NCI-H526 (cell line): ENCODE measurements around the gene GALM.
"Not testable (repeated sequence)": the region's sequence is repeated elsewhere in the genome, so short reads cannot be mapped to it uniquely, and the experiment has no call there.

Source experiments
- DNase-seq, 2 experiments: peaks; one replicate each; lab custom pipeline; 2025; lab: John Stamatoyannopoulos, UW

Gene GALM

DNA sequence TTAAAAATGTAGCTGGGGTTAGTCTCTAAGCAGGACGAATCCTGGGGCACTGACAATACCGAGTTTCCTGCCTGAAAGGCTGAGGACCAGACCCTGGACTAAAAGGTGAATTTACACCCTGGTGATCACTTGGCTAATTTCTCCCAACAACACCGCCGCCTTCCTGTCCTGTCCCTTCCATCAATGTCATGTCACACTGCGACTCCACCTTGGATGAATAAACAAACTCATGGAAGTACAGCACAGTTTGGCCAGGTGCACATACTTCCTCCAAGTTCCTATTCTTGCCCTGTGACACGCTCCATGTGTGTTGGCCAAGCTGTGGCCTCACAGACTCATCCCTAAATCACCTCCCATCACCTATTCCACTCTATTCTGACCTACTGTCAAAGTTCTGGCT is 15.9 kb upstream of the GALM start:
- no peak for DNase-seq

DNA sequence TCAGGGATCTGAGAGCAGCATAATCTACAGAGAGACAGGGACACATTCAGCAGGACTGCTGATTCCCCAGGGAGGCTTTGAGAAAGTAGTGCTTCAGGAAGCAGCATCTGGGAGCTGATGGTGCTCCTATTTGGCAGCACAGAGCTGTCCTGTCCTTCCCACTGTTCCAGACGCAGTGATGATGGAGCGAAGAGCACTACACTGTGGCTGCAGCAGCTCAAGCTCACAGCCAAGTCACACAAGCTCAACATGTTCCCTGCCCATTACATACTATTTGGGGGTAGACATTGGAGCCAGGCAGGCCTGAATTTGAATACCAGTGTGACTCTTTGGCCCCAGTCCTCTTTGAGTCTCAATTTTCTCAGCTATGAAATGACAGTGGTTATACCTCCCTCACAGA is 15.2 kb upstream of the GALM start:
- DNase-seq: peak in 1 of 2 experiments; percentile 10

DNA sequence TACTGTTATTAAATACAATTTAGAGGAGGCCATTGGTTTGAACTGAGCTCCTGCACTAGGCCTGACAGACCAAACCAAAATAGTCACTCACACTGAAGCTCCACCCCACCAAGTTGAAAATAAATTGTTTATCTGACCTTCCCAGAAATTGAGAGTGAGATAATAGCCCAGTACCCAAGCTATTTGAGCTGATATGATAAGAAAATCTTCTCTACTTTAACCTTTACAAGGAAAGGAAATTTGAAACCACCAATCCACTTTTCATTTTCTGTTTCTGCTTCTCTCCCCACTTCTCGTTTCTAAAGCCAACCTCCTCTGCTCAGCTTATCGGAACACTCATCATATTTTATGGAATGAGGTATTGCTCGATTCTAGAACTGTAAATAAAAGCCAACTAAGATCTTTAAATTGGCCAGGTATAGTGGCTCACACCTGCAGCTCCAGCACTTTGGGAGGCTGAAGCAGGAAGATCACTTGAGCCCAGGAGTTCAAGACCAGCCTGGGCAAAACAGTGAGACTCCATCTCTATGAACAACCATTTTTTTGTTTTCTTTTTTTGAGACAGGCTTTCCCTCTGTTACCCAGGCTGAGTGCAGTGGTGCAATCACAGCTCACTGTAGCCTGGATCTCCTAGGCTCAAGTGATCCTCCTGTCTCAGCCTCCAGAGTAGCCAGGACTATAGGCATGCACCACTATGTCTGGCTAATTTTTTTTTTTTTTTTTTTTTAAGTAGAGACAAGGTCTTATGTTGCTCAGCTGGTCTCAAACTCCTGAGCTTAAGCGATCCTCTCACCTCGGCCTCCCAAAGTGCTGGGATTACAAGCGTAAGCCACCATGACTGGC is 13.3 kb upstream of the GALM start:
- no peak for DNase-seq

DNA sequence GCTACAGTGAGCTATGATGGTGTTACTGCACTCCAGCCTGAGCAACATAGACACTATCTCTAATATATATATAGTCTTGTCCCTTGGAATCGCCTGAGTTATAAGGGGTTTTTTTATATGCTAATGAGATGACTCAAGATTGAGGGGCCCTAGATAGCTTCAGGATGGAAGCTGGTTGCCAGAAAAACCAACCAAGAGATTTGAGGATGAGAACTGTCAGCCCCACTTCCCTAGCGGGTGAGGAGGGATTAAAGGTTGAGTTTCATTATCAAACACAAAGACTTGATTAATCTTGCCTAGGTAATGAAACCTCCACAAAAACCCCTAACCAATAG is 12.6 kb upstream of the GALM start:
- DNase-seq: no peak

- DNase-seq: no peak
These were observed 12.0 kb upstream of the GALM start for GRCh38 chr2:38653715-38654527.

- no peak for DNase-seq
These were observed 11.2 kb upstream of the GALM start for GRCh38 chr2:38654528-38655381.

DNA sequence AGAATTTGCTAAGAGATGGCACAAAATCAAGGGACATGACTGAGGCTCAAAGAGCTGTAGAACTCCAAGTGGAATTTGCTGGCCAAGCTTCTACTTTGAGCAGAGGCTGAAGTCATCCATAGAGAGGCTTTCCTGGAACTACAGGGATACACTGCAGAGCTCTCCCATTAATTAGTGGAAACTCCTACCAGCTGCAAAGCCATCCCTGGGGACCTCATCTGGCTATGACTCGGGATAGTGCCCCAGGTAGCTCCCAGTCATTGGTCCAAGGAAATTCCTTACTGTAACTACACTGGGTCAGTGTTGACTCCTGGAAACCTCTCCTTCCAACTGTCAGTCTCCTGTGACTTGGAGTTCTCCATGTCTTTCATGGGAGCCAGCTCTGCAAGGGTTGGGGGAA is 10.5 kb upstream of the GALM start:
- no peak for DNase-seq

DNA sequence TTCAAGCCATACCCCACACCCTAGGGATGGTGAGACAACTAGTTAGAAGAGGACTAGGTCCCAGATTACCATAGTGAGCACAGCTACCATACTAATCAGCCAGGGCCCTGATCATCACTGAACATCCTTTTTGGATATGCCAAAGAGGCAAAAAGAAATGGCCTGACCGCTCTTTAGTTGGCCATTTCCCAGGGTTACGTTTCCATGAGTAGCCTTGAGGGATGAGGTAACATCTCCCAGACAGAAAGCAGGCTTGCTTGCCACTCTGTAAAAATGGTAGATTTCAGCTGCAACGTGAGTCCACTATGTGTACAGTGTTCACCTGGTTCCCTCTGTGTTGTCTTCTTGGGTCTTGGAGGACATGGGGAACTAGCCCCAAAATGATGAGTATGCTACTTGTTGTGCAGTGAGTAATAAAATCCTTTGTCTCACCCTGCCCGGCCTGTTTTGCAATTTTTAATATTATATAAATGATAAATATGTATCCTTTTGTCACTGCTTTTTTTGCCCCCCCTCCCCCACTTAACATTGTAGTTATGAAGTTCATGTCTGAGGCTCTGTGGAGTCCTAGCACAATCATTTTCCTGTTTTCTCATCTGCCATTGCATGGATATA is 8.9 kb upstream of the GALM start:
- no peak for DNase-seq

DNA sequence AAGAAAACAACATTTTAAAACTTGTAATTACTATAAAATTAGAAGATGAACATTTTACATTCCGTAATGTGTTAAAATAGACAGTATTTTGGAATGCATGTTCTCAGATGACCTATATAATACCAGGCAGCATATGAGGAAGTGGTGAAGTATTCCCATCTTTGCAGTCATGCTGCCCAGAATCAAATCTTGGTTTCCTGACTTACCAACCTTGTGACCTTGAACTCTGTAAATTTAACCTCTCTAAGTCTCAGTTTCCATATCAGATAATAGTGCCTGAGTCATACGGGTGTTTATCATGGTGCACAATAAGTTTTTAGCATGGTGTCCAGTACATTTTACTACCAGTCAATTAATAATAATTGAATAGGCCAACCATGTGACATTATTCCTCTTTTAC is 7.3 kb upstream of the GALM start:
- DNase-seq: no peak

- DNase-seq: no peak
These were observed 6.8 kb upstream of the GALM start for GRCh38 chr2:38659115-38659514.

DNA sequence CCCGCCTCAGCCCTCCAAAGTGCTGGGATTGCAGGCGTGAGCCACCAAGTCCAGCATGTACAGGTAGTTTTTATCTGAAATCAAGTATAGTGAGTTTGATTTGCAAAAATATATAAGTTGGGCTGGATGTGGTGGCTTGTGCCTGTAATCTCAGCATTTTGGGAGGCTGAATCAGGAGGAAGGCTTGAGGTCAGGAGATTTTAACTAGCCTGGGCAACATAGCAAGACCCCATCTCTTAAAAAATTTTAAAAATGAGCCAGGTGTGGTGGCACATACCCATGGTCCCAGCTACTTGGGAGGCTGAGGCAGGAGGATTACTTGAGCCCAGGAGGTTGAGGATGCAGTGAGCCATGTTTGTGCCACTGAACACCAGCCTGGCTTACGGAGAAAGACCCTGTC is 5.6 kb upstream of the GALM start:
- DNase-seq: no peak

DNA sequence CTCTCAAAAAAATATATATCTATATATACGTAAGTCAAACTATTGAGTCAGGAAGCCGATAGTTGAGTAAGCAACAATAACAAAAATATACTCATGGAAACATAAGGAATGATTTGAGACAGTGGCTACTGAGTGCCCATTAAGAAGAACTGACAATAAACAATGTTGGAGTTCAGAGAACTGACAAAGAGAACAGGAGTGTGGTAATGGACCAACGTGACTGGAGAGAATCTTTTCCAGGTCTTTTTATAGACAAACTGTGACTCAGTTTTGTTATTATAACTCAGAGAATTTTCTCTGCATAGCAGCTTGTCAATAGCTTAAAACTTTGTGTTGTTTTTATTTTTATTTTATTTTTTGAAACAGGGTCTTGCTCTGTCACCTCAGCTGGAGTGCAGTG is 4.6 kb upstream of the GALM start:
- no peak for DNase-seq

DNA sequence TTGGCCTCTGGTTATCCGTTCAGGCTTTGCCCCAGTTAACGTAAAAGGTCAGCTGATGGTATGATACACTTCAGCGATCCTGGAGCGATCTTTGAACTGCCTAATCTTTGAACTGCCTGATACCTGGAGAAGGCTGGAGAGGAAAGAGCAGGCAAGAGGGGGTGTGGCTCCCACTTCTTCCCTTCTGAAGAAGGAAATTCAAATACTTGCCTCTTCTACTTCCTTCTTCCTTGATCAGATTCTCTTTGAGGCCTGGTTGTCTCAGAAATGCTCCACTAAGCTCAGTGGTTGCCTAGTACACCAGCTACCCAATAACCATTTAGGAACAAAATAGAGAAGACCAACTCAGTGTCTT is 619 bp downstream of the GALM start:
- DNase-seq: peak in 1 of 2 experiments; percentile 33

- no peak for DNase-seq
These were observed 2.2 kb downstream of the GALM start for GRCh38 chr2:38668092-38668491.

- no peak for DNase-seq
These were observed 3.0 kb downstream of the GALM start for GRCh38 chr2:38668779-38669479.

- DNase-seq: no peak
These were observed 5.4 kb downstream of the GALM start for GRCh38 chr2:38671303-38671702.

DNA sequence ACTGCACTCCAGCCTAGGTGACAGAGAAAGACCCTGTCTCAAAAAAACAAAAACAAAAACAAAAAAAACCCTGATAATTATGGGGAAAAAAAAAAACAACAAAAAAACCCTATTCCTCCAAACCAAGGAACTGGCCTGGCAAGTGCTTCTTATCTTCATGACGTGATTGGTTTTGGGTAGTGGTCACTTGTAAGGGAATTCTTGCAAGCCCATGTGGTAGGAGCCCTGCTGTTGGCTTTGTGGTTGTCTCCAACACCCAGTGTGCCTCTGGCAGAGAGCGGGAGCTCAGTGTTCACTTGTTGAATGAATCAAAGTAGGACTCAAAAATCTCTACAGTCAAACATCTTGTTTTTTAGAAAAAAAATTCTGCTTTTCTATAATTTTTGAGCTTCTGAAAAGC is 6.0 kb downstream of the GALM start:
- DNase-seq: no peak

DNA sequence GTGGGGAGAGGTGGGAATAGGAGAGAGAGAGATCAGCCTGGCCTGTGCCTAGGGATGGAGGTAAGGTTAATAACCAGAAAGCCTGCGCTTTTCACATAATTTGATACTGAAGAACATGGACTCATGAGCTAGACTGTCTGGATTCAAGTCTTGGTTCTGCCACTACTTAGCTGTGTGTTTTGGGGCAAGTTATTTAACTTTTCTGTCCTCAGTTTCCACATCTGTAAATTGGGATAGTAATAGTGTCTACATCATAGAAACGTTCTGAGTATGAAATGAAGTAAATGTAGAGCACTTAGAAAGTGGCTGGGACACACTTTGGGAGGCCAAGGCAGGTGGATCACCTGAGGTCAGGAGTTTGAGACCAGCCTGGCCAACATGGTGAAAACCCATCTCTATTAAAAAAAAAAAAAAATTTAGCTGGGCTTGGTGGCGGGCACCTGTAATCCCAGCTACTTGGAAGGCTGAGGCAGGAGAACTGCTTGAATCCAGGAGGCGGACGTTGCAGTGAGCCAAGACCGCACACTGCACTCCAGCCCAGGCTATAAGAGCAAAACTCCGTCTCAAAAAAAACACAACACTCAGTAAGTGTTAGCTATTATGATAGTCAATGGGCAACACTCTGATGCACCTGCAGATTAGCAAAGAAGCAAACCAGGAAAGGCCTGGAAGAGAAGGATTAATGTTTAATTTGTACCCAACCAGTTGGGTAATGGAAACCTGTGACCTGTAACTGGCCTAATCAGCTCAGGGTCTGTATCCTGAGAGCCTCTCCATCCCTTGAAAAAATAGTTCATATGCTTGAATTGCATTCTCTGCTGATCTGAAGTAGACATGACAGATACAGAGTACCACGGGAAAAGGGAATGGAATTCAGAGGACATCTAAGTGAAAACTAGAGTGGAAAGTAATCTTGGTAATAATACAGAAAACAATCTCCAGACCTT is 6.8 kb downstream of the GALM start:
- DNase-seq: no peak

DNA sequence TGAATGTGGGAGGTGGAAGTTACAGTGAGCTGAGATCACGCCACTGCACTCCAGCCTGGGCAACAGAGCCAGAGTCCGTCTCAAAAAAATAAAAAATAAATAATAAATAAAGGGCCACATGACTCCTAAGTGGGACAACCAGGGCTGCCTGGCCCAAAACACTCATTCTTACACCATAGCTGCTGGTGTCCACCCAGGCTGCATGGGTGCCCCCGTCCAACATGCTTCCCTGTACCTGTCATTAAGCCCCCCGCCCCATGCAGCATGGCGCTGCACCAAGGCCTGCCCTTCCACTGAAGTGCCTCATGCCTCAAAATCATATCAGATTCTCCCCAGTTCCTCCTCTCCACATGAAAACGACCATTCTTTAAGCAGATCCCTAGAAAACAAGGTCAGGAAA is 10.8 kb downstream of the GALM start:
- DNase-seq: no peak

DNA sequence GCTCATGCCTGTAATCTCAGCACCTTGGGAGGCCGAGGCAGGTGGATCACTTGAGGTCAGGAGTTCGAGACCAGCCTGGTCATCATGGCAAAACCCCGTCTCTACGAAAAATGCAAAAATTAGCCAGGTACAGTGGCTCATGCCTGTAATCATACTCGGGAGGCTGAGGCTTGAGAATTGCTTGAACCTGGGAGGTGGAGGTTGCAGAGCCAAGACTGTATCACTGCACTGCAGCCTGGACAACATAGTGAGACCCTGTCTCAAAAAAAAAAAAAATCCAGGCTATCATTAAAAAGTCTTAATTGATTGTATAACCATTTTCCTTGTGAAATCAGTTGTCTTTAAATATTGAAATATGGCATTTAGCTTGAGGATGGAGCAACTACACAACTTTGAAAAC is 15.0 kb downstream of the GALM start:
- not testable (repeated sequence) for DNase-seq
